Chondrocyte (in vitro differentiated cells): Measurements from ENCODE around the gene SKIC8. TPM values are rescaled to one million over a fixed set of nuclear protein-coding genes. Genes with fewer than 3 reads are reported as not detected.
"Not testable (repeated sequence)": the region's sequence is repeated elsewhere in the genome, so short reads cannot be mapped to it uniquely, and the experiment has no call there.

Experiments
- DNase-seq: peaks from one replicate; pipeline ENCODE4 v3.0.0; 2021; ENCODE audit warnings: mixed read lengths, low spot score
- H3K27ac Mint-ChIP-seq: one replicate; pipeline ENCODE4 v1.8.0; 2021; ENCODE audit warnings: mild to moderate bottlenecking, moderate library complexity, mixed read lengths; ENCODE audit not compliant: unreplicated experiment
- H3K27me3 Mint-ChIP-seq: 2 replicates; pipeline ENCODE4 v1.8.0; 2021; ENCODE audit warnings: low read depth, mixed read lengths
- H3K36me3 Mint-ChIP-seq: 2 replicates; pipeline ENCODE4 v1.8.0; 2021; ENCODE audit warnings: low read depth, mixed read lengths
- H3K4me1 Mint-ChIP-seq: 2 replicates; pipeline ENCODE4 v1.8.0; 2021; ENCODE audit warnings: low read depth, mild to moderate bottlenecking, mixed read lengths
- H3K4me3 Mint-ChIP-seq: one replicate; pipeline ENCODE4 v1.8.0; 2021; ENCODE audit warnings: mild to moderate bottlenecking, moderate library complexity, mixed read lengths; ENCODE audit not compliant: unreplicated experiment
- H3K9me3 Mint-ChIP-seq: 2 replicates; pipeline ENCODE4 v1.8.0; 2021; ENCODE audit warnings: low read depth, mixed read lengths
- total RNA-seq: library from RNA; stranded (reverse); gene quantifications from 3 replicates; pipeline ENCODE4 v1.2.1, GENCODE V29; 2021
- TF ChIP-seq, protein P1 (sequence below): fragments of 200-600 bp; sonication (generic); IDR thresholded peaks from 2 replicates; pipeline ENCODE4 v1.5.0; 2021; ENCODE audit warnings: antibody characterized with exemption, mild to moderate bottlenecking, moderate library complexity

Gene SKIC8
- total RNA-seq, 1 donor from 2014 or later, result 35.1 TPM

GRCh38 chr15:78256044-78256437, 43.4 kb downstream of the SKIC8 start:
- Mint-ChIP-seq H3K27ac (no peak overlapping the region), H3K4me1 (no peaks in the 10 kb centered on the region), H3K9me3 (no peaks in the 10 kb centered on the region), H3K4me3 (no peak overlapping the region), H3K27me3 (peaks cover 2% of the 10 kb centered on the region), H3K36me3 (no peaks in the 10 kb centered on the region)
- TF ChIP-seq, protein P1, sequence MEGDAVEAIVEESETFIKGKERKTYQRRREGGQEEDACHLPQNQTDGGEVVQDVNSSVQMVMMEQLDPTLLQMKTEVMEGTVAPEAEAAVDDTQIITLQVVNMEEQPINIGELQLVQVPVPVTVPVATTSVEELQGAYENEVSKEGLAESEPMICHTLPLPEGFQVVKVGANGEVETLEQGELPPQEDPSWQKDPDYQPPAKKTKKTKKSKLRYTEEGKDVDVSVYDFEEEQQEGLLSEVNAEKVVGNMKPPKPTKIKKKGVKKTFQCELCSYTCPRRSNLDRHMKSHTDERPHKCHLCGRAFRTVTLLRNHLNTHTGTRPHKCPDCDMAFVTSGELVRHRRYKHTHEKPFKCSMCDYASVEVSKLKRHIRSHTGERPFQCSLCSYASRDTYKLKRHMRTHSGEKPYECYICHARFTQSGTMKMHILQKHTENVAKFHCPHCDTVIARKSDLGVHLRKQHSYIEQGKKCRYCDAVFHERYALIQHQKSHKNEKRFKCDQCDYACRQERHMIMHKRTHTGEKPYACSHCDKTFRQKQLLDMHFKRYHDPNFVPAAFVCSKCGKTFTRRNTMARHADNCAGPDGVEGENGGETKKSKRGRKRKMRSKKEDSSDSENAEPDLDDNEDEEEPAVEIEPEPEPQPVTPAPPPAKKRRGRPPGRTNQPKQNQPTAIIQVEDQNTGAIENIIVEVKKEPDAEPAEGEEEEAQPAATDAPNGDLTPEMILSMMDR, result no peak
- DNase-seq, result no peak

GRCh38 chr15:78255421-78256043, 43.9 kb downstream of the SKIC8 start:
- TF ChIP-seq, protein P1, result no peak
- no peaks in the 10 kb centered on the region for H3K36me3 Mint-ChIP-seq
- H3K9me3 Mint-ChIP-seq, result no peaks in the 10 kb centered on the region

GRCh38 chr15:78251136-78251535, 48.3 kb downstream of the SKIC8 start:
- H3K36me3 Mint-ChIP-seq, result no peaks in the 10 kb centered on the region
- TF ChIP-seq, protein P1, result no peak
- H3K9me3 Mint-ChIP-seq, result no peaks in the 10 kb centered on the region
- DNase-seq, result no peak
- H3K4me3 Mint-ChIP-seq, result no peak overlapping the region
- H3K27me3 Mint-ChIP-seq, result peaks cover 2% of the 10 kb centered on the region
- no peaks in the 10 kb centered on the region for H3K4me1 Mint-ChIP-seq
- H3K27ac Mint-ChIP-seq, result no peak overlapping the region

More at GRCh38 chr15:78255421-78256043, 43.9 kb downstream of the SKIC8 start:
- no peak for DNase-seq
- peaks cover 2% of the 10 kb centered on the region for H3K27me3 Mint-ChIP-seq
- no peak overlapping the region for H3K27ac Mint-ChIP-seq
- H3K4me1 Mint-ChIP-seq, result no peaks in the 10 kb centered on the region
- no peak overlapping the region for H3K4me3 Mint-ChIP-seq

GRCh38 chr15:78249131-78249530, 50.3 kb downstream of the SKIC8 start:
- Mint-ChIP-seq H3K27ac (no peak overlapping the region), H3K36me3 (no peaks in the 10 kb centered on the region), H3K4me1 (no peaks in the 10 kb centered on the region)

DNA sequence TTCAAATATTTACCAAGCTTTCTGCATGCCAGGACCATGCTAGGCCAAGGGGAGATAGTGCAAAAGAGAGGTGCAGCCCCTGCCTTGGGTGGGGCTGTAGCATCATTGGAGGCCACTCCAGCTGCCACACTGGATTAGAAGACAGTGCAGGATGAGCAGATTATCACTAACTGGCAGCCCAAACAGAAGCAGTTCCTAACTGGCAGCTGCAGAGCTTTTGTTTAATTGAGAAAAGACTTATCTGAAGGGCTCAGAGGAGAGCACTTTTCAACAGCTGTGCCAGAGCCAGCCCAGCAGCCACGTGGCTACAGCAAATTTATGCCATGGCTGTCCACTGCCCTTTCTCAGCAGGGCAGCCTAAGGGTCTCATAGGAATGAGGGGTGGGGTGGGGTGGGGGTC, 51.5 kb downstream of the SKIC8 start:
- H3K4me3 Mint-ChIP-seq, result no peak overlapping the region
- DNase-seq, result no peak

More at GRCh38 chr15:78249131-78249530, 50.3 kb downstream of the SKIC8 start:
- Mint-ChIP-seq H3K9me3 (no peaks in the 10 kb centered on the region), H3K4me3 (no peak overlapping the region), H3K27me3 (peaks cover 4% of the 10 kb centered on the region)
- TF ChIP-seq, protein P1, result no peak
- DNase-seq, result no peak

GRCh38 chr15:78245976-78246620, 53.3 kb downstream of the SKIC8 start:
- H3K27ac Mint-ChIP-seq, DNase-seq, H3K4me1 Mint-ChIP-seq, H3K4me3 Mint-ChIP-seq, H3K36me3 Mint-ChIP-seq, H3K9me3 Mint-ChIP-seq, H3K27me3 Mint-ChIP-seq: not testable (repeated sequence)

More for the DNA sequence above, 51.5 kb downstream of the SKIC8 start:
- Mint-ChIP-seq H3K36me3 (no peaks in the 10 kb centered on the region), H3K4me1 (no peaks in the 10 kb centered on the region), H3K27ac (no peak overlapping the region), H3K9me3 (no peaks in the 10 kb centered on the region), H3K27me3 (peaks cover 4% of the 10 kb centered on the region)
- TF ChIP-seq, protein P1, result no peak

DNA sequence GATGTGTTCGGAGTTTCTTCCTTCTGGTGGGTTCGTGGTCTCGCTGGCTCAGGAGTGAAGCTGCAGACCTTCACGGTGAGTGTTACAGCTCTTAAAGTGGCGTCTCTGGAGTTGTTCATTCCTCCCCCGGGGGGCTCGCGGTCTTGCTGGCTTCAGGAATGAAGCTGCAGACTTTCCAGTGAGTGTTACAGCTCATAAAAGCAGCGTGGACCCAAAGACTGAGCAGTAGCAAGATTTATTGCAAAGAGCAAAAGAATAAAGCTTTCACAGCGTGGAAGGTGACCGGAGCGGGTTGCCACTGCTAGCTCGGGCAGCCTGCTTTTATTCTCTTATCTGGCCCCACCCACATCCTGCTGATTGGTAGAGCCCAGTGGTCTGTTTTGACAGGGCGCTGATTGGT, 54.0 kb downstream of the SKIC8 start:
- H3K36me3 Mint-ChIP-seq, H3K27me3 Mint-ChIP-seq, H3K4me3 Mint-ChIP-seq, H3K27ac Mint-ChIP-seq, H3K4me1 Mint-ChIP-seq, DNase-seq, H3K9me3 Mint-ChIP-seq: not testable (repeated sequence)
